Activated CD8-positive, alpha-beta T cell treated with anti-CD3 and anti-CD28 coated beads, Interleukin-2, amount 10 ng/mL, durations not matched to agents 7 days and 5 days (primary cell): Measurements from ENCODE around the gene OR2AE1. TPM values are rescaled to one million over a fixed set of nuclear protein-coding genes. Genes with fewer than 3 reads are reported as not detected.

ENCODE experiments used
- ATAC-seq: fragments of 150-1000 bp; cut with Tn5 transposase; one replicate; pipeline ENCODE4 v1.10.0; 2021; ENCODE audit warnings: moderate library complexity
- CTCF ChIA-PET: fragments of 350-600 bp; sonication (Branson Sonifier 250); formaldehyde crosslinking; loops from one replicate; lab custom pipeline; 2021; ENCODE audit warnings: antibody characterized with exemption; lab: Charles Lee
- POLR2A ChIA-PET: fragments of 350-600 bp; sonication (Branson Sonifier 250); formaldehyde crosslinking; loops from one replicate; lab custom pipeline; 2021; ENCODE audit warnings: antibody characterized with exemption; lab: Charles Lee
- DNase-seq: peaks from one replicate; pipeline ENCODE4 v3.0.0-alpha.2; 2020
- H3K27ac Mint-ChIP-seq: one replicate; pipeline ENCODE4 v1.8.0; 2021; ENCODE audit warnings: mild to moderate bottlenecking, mixed read lengths
- H3K27me3 Mint-ChIP-seq: one replicate; pipeline ENCODE4 v1.8.0; 2021; ENCODE audit warnings: low read depth, mixed read lengths
- H3K36me3 Mint-ChIP-seq: one replicate; pipeline ENCODE4 v1.8.0; 2021; ENCODE audit warnings: low read depth, mixed read lengths
- H3K4me1 Mint-ChIP-seq: one replicate; pipeline ENCODE4 v1.8.0; 2021; ENCODE audit warnings: low read depth, mixed read lengths
- H3K4me3 Mint-ChIP-seq: one replicate; pipeline ENCODE4 v1.8.0; 2021; ENCODE audit warnings: mild to moderate bottlenecking, mixed read lengths
- H3K9me3 Mint-ChIP-seq: one replicate; pipeline ENCODE4 v1.8.0; 2022; ENCODE audit warnings: mixed read lengths; ENCODE audit not compliant: insufficient read depth
- total RNA-seq, 2 experiments: library from RNA; stranded (reverse); gene quantifications; one replicate each; pipeline ENCODE4 v1.2.3, GENCODE V29; 2021

OR2AE1 gene
- total RNA-seq, 2 experiments from 2014 or later: 0.42 to 0.60 TPM

DNA sequence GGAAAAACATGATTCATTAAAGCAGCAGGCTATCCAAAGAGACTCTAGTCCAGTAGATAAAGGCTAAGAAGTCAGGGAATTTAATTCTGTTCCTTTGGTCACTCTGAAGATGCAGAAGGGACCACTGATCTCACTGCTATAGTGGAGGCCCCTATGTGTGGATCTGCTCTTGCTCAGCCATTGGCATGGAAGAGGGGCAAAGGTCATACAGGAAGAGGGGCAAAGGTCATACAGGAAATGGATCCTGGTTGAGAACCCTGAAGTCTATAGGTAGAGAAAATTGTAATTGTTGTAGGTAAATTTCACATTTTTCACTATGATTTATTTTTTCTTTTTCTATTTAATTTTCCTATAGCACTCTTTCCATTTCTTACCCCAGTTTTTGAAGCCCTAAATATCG lies 21.6 kb downstream of the OR2AE1 start:
- ATAC-seq: no peak
- CTCF ChIA-PET: interaction anchor here (1.0 kb wide), 1 partner anchor 124 kb away, joined by 3 read pairs; no protein-coding TSS in a partner anchor
- Mint-ChIP-seq H3K4me1 (no peaks in the 10 kb centered on the region), H3K27me3 (peaks cover 9% of the 10 kb centered on the region), H3K36me3 (no peaks in the 10 kb centered on the region), H3K4me3 (no peak overlapping the region), H3K9me3 (no peaks in the 10 kb centered on the region), H3K27ac (no peak overlapping the region)
- DNase-seq: no peak
- POLR2A ChIA-PET: no interaction called here

DNA sequence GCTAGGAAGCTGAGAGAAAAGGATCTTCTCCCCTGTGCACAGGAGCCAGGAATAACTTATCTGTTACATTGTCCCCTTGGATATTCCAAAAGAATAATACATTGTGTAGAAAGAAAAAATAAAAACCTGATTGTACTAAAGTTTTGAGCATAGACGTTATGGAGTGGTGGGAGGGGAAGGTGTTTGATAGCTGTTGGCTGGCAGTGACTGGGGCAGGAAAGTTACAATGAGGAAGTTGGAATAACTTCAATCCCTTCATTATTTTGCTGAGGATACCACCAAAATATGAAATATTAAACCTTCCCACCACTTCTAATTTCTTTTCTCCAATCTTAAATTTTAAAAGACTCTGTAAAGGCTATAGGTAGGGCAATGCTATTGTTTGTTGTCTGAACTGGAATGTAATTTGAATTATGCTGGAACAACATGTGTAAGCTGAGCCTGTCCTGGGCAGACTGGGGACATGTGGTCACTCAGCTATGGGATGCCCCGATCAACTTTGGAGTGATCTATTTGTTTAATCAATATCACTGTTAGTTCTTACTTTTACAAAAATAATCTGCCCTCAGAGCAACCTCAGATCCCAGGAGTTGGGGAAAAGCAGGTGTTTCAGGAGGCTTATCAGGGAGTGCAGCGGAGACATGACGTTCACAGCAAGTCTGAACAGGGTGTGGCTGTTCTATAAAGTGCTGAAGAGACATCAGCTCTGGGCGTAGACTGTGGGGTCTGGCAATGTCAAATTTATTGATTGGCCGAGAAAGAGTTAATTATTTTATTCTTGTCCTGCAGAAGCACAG lies 28.2 kb downstream of the OR2AE1 start:
- POLR2A ChIA-PET: no interaction called here
- ATAC-seq: no peak
- no peak overlapping the region for H3K27ac Mint-ChIP-seq
- no peaks in the 10 kb centered on the region for H3K36me3 Mint-ChIP-seq
- peaks cover 9% of the 10 kb centered on the region for H3K27me3 Mint-ChIP-seq
- CTCF ChIA-PET: no interaction called here
- H3K4me1 Mint-ChIP-seq: peaks cover 3% of the 10 kb centered on the region
- no peak for DNase-seq
- no peaks in the 10 kb centered on the region for H3K9me3 Mint-ChIP-seq
- H3K4me3 Mint-ChIP-seq: no peak overlapping the region

DNA sequence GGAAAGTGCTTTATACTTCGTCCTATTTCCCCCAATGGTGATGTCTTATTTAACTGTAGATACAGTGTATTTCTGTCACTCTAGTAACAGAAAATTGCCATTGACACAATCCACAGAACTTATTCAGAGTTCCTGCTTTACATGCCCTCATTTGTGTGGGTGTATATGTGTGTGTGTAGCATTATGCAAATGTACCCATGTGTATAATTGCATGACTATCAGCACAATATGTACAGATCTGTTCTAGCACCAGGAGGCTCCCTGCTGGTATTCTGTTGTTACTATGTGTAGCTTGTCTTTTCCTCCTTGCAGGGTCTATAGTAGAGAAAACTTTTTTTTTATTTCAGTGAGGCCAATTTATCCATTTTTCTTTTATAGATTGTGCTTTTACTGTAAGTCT lies 32.5 kb downstream of the OR2AE1 start:
- Mint-ChIP-seq H3K4me3 (no peak overlapping the region), H3K27ac (no peak overlapping the region), H3K9me3 (no peaks in the 10 kb centered on the region), H3K4me1 (peaks cover 3% of the 10 kb centered on the region), H3K27me3 (peaks cover 8% of the 10 kb centered on the region), H3K36me3 (no peaks in the 10 kb centered on the region)
- ChIA-PET POLR2A (no interaction called here), CTCF (no interaction called here)
- no peak for ATAC-seq
- no peak for DNase-seq

DNA sequence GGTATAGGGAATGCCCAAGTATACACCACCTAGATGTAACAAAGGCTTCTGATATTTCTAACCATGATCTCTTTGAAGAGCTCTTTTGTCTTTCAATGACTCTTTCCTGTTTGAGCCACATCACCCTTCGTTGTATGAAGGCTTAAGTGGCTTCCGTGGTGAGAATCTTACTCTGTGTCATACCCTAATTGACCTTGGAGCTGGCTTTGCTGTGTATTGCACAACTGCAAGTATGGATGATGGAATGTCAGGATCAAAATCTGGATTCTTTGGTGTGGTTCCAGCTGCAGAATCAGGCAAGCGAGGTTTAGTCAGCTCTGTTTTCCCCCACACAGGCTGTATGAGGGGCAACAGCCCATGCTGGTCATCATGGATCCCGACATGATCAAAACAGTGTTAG lies 33.0 kb downstream of the OR2AE1 start:
- DNase-seq (no peak), ATAC-seq (no peak)
- Mint-ChIP-seq H3K9me3 (no peaks in the 10 kb centered on the region), H3K4me1 (peaks cover 3% of the 10 kb centered on the region), H3K4me3 (no peak overlapping the region), H3K36me3 (no peaks in the 10 kb centered on the region), H3K27ac (no peak overlapping the region), H3K27me3 (peaks cover 11% of the 10 kb centered on the region)
- POLR2A ChIA-PET: no interaction called here
- CTCF ChIA-PET: no interaction called here

- no peak for DNase-seq
- no peaks in the 10 kb centered on the region for H3K36me3 Mint-ChIP-seq
- peaks cover 4% of the 10 kb centered on the region for H3K4me1 Mint-ChIP-seq
- H3K9me3 Mint-ChIP-seq: no peaks in the 10 kb centered on the region
- H3K27me3 Mint-ChIP-seq: peaks cover 11% of the 10 kb centered on the region
- H3K27ac Mint-ChIP-seq: no peak overlapping the region
- H3K4me3 Mint-ChIP-seq: no peak overlapping the region
- ChIA-PET CTCF (no interaction called here), POLR2A (no interaction called here)
- no peak for ATAC-seq
Measured at GRCh38 chr7:99842926-99843325, 33.9 kb downstream of the OR2AE1 start.

DNA sequence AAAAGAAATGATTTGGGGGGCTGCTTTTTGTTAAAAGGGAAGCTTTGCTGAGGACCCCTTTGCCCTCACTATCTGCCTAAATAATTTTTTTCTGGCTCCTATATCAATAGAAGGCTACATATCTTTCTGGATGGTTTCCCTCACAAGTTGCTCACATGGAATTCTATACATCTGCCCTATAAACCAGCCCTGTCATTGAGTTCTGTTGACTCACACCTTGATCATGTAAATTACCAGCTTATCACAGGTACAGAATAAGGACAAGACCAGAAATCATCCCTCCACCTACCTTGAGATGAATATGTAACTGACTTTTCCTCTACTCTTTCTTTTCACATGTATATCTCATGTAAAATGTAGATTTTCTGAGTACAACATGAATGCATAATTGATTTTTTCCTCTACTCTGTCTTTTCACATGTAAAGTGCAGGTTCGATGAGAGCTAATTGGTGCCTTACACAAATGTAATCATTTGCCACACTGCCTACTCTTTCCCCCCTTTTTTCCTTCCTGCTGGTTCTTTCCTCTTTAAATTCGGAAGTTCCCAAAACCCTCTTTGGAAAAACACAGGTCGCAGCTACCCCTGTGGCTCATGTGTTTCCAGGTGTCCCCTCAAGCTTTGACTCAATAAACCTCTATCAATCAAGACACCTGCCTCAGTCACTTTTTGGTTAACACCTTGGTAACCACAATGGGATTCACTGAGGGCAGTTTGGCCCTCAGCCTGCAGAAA lies 36.5 kb downstream of the OR2AE1 start:
- H3K4me3 Mint-ChIP-seq: no peak overlapping the region
- no peak for DNase-seq
- CTCF ChIA-PET: interaction anchor here (1.0 to 1.7 kb wide), 4 partner anchors 14 to 314 kb away, joined by 3 to 4 read pairs (median 3); no protein-coding TSS in a partner anchor
- no peak overlapping the region for H3K27ac Mint-ChIP-seq
- H3K27me3 Mint-ChIP-seq: peaks cover 11% of the 10 kb centered on the region
- POLR2A ChIA-PET: interaction anchor here (1.2 kb wide), 1 partner anchor 224 kb away, joined by 4 read pairs; the partner anchor contains the start of gene ZSCAN25
- H3K36me3 Mint-ChIP-seq: no peaks in the 10 kb centered on the region
- no peak for ATAC-seq
- H3K9me3 Mint-ChIP-seq: no peaks in the 10 kb centered on the region
- peaks cover 7% of the 10 kb centered on the region for H3K4me1 Mint-ChIP-seq

DNA sequence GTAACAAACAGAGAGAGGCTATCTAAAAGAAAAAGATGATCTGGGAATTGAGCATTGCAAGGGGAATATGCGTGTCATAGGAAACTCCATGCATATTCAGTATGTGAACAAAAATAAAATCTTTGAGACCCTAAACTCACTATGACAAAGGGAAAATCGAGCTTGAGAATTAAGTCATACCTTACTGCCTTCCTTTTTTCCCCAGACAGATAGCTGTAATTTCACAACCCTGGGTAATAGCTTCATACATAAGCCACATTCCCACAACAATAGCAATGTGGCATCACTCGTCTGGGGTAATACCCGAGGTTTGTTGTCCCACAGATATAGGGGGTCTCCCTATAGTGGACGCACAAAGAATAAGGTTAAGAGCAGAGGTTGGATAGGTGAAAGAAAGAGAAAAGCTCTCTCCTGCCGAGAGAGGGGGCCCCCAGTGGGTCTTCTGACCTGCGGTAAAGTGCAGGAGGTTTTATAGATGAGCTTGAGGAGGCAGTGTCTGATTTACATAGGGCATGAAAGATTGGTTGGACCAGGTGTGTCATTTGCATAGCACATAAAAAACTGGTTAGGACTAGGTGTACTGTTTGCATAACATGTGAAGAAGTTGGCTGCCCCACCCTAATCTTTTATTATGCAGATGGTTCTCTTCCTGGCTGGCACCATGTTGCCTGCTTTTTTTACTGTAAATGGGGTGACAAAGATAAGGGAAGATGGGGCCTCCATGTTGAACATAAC lies 37.4 kb downstream of the OR2AE1 start:
- H3K9me3 Mint-ChIP-seq: no peaks in the 10 kb centered on the region
- H3K27ac Mint-ChIP-seq: no peak overlapping the region

GRCh38 chr7:99837649-99838361 lies 39.0 kb downstream of the OR2AE1 start:
- Mint-ChIP-seq H3K27ac (no peak overlapping the region), H3K4me1 (peaks cover 4% of the 10 kb centered on the region), H3K4me3 (no peak overlapping the region), H3K9me3 (no peaks in the 10 kb centered on the region), H3K36me3 (no peaks in the 10 kb centered on the region), H3K27me3 (peaks cover 13% of the 10 kb centered on the region)
- ATAC-seq (no peak), DNase-seq (no peak)
- ChIA-PET CTCF (interaction anchor here (0.7 to 0.9 kb wide), 4 partner anchors 14 to 312 kb away, joined by 3 to 4 read pairs (median 3); partner anchors contain the start of gene ZSCAN25), POLR2A (no interaction called here)

More for the DNA sequence above, 37.4 kb downstream of the OR2AE1 start:
- DNase-seq (no peak), ATAC-seq (no peak)
- H3K4me1 Mint-ChIP-seq: peaks cover 7% of the 10 kb centered on the region
- peaks cover 11% of the 10 kb centered on the region for H3K27me3 Mint-ChIP-seq
- ChIA-PET POLR2A (no interaction called here), CTCF (interaction anchor here (0.7 to 1.7 kb wide), 4 partner anchors 151 to 215 kb away, joined by 3 to 4 read pairs (median 3); no protein-coding TSS in a partner anchor)
- no peaks in the 10 kb centered on the region for H3K36me3 Mint-ChIP-seq
- no peak overlapping the region for H3K4me3 Mint-ChIP-seq

- ATAC-seq (no peak), DNase-seq (no peak)
- no peak overlapping the region for H3K27ac Mint-ChIP-seq
- H3K36me3 Mint-ChIP-seq: no peaks in the 10 kb centered on the region
- H3K27me3 Mint-ChIP-seq: peaks cover 14% of the 10 kb centered on the region
- H3K4me3 Mint-ChIP-seq: no peak overlapping the region
- H3K4me1 Mint-ChIP-seq: peaks cover 4% of the 10 kb centered on the region
- no peaks in the 10 kb centered on the region for H3K9me3 Mint-ChIP-seq
- ChIA-PET POLR2A (no interaction called here), CTCF (no interaction called here)
Measured at GRCh38 chr7:99835189-99835588, 41.6 kb downstream of the OR2AE1 start.

DNA sequence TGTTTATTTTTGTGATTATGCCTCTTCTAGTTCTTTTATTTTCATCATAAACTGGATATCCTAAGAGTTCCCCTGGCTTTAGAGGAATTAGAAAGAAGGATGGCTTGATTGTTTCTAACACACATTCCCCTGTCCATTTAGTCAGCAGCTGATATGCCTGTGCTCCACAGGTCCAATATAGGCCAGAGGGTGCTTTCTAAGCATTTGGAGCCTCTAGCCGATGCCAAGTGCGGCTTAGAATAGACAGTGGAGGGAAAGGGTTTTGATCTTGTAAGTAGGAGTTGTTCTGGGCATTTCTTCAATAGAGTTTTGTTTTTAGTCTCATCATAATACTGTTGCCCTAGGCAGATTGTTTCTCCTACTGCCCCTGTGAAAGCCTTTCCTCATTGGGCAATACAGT lies 42.5 kb downstream of the OR2AE1 start:
- ChIA-PET POLR2A (no interaction called here), CTCF (no interaction called here)
- no peak overlapping the region for H3K27ac Mint-ChIP-seq
- DNase-seq: no peak
- H3K36me3 Mint-ChIP-seq: no peaks in the 10 kb centered on the region
- H3K27me3 Mint-ChIP-seq: peaks cover 11% of the 10 kb centered on the region
- H3K4me3 Mint-ChIP-seq: no peak overlapping the region
- no peaks in the 10 kb centered on the region for H3K9me3 Mint-ChIP-seq
- peaks cover 4% of the 10 kb centered on the region for H3K4me1 Mint-ChIP-seq
- ATAC-seq: no peak

DNA sequence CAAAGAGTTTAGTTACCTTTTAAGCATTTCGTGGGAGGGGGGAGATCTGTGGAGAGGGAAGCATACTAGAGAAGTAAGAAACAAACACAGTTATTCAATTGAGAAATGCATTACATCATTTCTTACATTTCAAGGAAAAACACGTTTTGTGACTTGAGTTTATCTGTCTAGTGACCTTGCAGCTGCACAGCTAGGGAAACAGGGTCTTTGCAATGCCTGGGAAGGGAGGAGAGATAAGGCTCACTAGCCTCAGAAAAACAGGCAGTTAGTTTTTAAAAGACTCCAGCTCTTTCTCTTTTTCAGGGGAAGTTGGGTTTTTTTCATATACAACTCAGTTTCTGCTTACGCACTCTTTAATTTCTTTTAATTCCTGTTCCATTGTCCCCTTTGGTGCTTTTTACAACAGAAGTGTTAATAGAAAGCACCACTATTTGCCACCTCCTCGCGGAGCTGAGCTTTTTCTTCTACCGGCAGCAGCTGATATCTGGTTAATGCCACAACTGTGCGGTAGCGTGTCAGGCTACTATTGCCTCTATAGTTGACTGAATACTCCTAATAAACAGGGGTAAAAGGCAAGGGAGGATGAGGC lies 43.5 kb downstream of the OR2AE1 start:
- no peaks in the 10 kb centered on the region for H3K36me3 Mint-ChIP-seq
- H3K27me3 Mint-ChIP-seq: peaks cover 10% of the 10 kb centered on the region
- H3K4me3 Mint-ChIP-seq: no peak overlapping the region
- no peaks in the 10 kb centered on the region for H3K9me3 Mint-ChIP-seq
- no peak for DNase-seq
- H3K4me1 Mint-ChIP-seq: peaks cover 4% of the 10 kb centered on the region
- no peak for ATAC-seq
- no peak overlapping the region for H3K27ac Mint-ChIP-seq
- ChIA-PET CTCF (no interaction called here), POLR2A (no interaction called here)
